RWPE1 (cell line): ENCODE measurements around the gene ASB15.

Experiments used
- CTCF ChIA-PET: fragments of 350-600 bp; sonication (Branson Sonifier 250); formaldehyde crosslinking; extraction: SDS; loops from one replicate; lab custom pipeline; 2021; lab: Yijun Ruan, JAX
- POLR2A ChIA-PET: fragments of 400-600 bp; formaldehyde crosslinking; extraction: SDS; loops from one replicate; lab custom pipeline; 2020; ENCODE audit warnings: antibody characterized with exemption; ENCODE audit not compliant: low non-redundant PET; lab: Yijun Ruan, JAX
- DNase-seq: peaks from one replicate; pipeline ENCODE4 v3.0.0; 2012; ENCODE audit warnings: low spot score
- H3K27ac ChIP-seq: fragments of 450-650 bp; 2 replicates; pipeline ENCODE4 v1.5.1; 2017
- TF ChIP-seq, protein P1 (sequence below): fragments of 450-650 bp; conservative IDR thresholded peaks from 2 replicates; pipeline ENCODE4 v1.5.1; 2017; ENCODE audit warnings: low read depth, mild to moderate bottlenecking

The ASB15 gene

DNA sequence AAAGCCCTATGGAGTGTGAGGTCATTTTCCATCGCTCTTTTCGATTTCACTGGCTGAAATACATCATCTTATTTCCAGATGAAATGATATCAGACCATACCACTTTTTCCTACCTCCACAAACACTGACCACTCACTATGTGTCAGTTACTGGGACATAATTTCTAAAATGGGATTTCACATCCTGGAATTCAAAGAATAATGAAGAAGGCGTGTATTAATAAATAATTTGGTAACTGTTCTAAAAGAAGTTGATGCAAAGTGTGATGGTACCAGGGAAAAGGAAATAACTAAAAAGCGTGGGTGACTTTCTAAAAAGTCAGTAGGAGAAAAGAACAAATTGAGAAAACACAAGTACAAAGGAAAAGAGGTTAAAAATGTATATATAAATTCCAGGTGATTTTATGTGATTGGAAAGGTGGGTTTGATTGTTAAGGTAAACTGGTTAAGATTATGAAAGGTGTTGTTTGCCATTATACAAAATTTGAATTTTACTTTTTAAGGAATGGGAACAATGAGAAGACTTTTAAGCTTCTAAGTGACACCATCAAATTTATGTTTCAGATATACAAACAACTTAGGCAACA lies 43.2 kb upstream of the ASB15 start:
- DNase-seq: no peak
- ChIA-PET CTCF (interaction anchor here (0.6 kb wide), 1 partner anchor 298 kb away, joined by 3 read pairs; no protein-coding TSS in a partner anchor), POLR2A (interaction anchor here (0.6 kb wide), 1 partner anchor 372 kb away, joined by 6 read pairs; no protein-coding TSS in a partner anchor)
- H3K27ac ChIP-seq: no peak overlapping the region
- TF ChIP-seq, protein P1, sequence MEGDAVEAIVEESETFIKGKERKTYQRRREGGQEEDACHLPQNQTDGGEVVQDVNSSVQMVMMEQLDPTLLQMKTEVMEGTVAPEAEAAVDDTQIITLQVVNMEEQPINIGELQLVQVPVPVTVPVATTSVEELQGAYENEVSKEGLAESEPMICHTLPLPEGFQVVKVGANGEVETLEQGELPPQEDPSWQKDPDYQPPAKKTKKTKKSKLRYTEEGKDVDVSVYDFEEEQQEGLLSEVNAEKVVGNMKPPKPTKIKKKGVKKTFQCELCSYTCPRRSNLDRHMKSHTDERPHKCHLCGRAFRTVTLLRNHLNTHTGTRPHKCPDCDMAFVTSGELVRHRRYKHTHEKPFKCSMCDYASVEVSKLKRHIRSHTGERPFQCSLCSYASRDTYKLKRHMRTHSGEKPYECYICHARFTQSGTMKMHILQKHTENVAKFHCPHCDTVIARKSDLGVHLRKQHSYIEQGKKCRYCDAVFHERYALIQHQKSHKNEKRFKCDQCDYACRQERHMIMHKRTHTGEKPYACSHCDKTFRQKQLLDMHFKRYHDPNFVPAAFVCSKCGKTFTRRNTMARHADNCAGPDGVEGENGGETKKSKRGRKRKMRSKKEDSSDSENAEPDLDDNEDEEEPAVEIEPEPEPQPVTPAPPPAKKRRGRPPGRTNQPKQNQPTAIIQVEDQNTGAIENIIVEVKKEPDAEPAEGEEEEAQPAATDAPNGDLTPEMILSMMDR: no peak

DNA sequence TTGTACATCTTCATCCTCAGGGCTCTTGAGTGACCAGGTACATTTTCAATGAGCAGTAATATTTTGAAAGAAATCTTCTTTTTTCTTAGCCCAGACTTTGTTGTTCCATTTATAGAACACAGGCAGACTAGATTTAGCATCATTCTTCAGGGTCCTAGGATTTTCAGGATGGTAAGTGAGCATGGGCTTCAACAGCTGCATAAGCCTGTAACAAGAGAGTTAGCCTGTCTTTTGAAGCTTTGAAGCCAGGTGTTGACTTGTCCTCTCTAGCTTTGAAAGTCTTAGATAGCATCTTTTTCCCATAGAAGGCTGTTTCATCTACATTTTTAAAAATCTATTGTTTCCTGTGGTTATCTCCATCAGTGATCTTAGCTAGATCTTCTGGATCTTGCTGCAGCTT lies 39.5 kb upstream of the ASB15 start:
- H3K27ac ChIP-seq: no peak overlapping the region
- TF ChIP-seq, protein P1: no peak
- POLR2A ChIA-PET: no interaction called here
- no peak for DNase-seq
- CTCF ChIA-PET: interaction anchor here (0.7 kb wide), 1 partner anchor 19 kb away, joined by 3 read pairs; no protein-coding TSS in a partner anchor

DNA sequence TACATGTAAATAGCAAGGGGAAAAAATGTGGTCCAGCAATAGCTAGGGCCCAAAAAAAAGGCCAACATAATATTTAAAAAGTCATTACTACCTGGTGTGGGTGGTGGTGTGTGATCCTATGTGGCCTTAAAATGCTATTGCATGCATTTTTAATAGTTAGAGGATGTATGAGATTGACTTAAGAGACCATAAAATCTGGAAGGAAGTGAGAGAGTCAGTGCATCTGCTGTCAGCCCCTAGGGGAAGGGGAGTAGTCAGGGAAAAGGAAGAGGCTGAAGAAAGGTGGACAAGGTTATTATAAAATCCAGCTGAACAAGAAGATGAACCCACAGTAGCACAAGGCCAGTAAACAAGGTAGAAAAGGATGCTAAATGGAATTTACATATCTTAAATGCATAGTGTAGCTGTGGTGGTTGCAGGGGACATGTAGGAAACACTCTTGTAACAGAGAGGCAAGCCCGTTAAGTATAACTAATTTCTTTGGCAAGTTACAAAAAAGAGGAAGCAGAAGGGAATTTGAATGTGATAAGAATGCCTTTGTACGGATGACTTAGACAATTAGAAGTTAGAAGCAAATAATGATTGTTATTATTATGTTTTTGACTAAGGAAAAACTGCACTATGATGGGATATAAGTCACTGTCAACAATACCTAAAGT lies 32.1 kb upstream of the ASB15 start:
- ChIA-PET CTCF (interaction anchor here (0.6 kb wide), 1 partner anchor 228 kb away, joined by 4 read pairs; no protein-coding TSS in a partner anchor), POLR2A (no interaction called here)
- DNase-seq: no peak
- TF ChIP-seq, protein P1: no peak
- no peak overlapping the region for H3K27ac ChIP-seq

DNA sequence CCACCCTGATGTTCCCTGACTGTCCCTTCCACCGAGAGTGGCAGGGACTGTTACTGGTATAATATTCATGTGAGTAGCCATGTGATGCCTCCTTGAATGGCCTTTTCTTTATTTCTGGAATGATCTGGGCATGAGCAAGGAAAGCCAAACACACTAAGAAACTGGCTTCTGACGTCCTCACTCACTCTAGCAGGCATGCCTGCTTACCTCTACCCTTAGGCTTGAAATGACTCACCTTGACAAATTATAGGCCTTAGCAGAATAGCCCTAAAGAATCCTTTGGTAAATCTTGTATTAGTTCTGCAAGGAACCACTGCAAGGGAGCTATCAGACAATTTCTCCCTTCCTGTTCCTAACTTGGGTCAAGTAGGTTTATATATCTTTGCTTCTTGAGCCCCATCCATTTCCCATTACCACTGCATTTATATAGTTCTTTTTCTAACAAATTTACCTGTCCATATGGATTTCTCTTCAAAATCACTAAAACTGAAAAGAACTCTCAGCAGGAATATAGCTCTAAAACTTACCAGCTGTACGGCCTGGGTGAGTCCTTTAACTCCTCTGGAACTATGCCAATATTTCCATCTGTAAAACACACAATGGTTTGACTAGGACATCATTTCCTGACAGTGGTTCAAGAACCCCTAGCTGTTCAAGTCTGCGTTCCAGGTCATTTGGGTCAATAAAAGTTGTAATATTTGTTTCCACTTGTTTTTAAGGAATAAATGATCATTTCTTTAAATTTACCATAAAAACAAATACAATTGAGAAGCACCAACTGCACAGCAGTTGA lies 31.0 kb upstream of the ASB15 start:
- peak; percentile 45 for DNase-seq
- ChIA-PET CTCF (no interaction called here), POLR2A (no interaction called here)
- TF ChIP-seq, protein P1: no peak
- no peak overlapping the region for H3K27ac ChIP-seq

GRCh38 chr7:123571187-123571586 lies 30.4 kb upstream of the ASB15 start:
- CTCF ChIA-PET: no interaction called here
- H3K27ac ChIP-seq: no peak overlapping the region
- DNase-seq: no peak
- POLR2A ChIA-PET: no interaction called here
- TF ChIP-seq, protein P1: no peak

- no peak for DNase-seq
- ChIA-PET CTCF (no interaction called here), POLR2A (interaction anchor here (0.6 kb wide), 1 partner anchor 41 kb away, joined by 3 read pairs; no protein-coding TSS in a partner anchor)
- TF ChIP-seq, protein P1: no peak
- no peak overlapping the region for H3K27ac ChIP-seq
These were observed 29.9 kb upstream of the ASB15 start for GRCh38 chr7:123571684-123572083.
